GM19455 (cell line): ENCODE results near the gene NKPD1.
A peak's percentile ranks its signal among the peaks of the same experiment; 100 is the strongest.

ENCODE experiments used
- ATAC-seq: cut with Tn5 transposase; IDR thresholded peaks from one replicate; pipeline ENCODE4 v1.9.1; 2021; ENCODE audit not compliant: unreplicated experiment

Gene NKPD1, protein sequence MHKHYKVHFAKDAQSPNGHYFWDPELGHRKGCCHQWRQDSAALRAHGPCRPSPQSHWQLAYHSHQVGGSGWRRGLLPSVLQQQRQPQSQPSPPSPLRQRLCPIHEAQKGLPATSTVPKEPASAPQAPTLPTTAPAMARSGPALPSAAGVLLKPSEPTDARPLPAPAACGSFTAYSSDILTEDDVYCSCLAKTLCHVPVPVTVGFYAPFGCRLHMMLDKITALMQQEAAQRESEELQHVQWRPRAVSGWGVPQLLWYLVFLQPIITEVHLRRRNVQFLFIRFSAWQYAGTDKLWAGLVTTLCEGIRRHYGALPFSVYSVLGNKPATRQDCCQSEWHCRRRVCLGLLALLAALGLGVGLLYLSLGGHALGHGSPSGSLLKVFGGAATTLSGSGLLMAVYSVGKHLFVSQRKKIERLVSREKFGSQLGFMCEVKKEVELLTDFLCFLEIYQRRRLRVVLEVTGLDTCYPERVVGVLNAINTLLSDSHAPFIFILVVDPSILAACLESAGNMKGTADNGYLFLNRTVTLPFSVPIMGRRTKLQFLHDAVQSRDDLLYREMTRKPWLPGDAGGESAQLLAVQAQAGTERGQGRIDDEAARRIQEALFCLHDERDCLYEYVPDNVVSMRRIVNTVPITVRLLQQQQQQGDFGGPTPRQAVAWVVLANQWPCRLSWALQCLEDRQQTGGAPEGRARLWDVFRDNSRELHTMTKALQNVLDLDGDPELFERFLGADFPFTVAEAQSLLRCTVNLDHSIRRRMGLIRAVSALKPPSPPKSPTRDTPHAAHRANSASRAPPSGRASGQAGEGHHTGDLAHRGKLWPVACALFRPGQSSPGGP

DNA sequence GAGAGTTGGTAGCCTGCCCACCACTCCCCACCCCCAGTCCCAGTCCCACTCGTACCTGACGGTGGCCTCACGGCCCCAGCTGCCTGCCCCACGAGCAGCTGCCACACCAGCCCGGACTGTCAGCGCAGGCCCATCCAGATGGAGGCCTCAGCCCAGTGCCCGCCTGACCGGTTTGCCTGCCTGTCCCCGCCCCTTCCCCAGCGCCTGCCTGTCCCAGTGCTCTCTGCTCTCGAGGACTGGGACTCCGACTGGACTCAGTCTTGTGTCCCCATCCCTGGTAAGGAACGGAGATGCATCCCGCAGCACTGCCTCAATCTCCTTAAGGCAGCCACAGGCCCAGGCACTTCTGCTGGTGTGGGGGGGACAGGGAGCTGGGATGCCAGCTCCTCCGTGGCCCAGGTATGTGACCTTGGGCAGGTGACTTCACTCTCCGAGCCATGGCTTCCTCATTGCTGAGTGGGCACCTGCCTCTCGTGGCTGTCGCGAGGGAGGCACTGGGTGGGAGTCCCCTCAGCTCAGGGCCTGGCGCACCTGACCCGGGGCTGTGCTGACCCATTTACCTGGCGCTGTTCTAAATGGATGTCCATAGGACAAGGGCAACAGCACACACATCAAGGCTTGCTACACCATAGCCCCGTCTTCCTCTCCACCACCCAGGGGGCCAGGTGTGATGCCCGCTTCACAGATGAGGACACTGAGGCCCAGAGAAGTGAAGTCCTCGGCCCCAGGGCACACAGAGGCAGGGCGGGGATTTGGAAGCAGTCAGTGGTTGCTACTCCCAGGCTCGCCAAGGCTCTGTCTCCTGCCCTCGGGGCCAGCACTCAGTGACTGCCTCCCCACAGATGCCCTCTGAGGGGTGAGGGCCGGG, at the start of gene NKPD1:
Gene NKPD1, minus strand, starts transcription at position 113 of the 868 bp plus-strand sequence. CDS start 832 bp downstream, outside the sequence.
- no peak for ATAC-seq

DNA sequence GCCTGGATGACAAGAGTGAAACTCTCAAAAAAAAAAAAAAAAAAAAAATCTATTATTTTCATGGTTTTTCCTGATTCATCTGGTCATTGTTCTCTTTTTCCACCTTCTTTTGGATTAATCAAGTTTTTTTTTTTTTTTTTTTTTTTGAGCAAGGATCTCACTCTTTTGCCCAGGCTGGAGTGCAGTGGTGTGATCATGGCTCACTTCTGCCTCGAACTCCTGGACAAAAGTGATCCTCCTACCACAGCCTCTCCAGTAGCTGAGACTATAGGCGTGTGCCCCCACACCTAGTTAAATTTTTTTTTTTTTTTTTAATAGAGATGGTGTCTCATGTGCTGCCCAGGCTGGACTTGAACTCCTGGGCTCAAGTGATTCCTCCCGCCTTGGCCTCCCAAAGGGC, 45.5 kb upstream of the NKPD1 start:
- no peak for ATAC-seq

DNA sequence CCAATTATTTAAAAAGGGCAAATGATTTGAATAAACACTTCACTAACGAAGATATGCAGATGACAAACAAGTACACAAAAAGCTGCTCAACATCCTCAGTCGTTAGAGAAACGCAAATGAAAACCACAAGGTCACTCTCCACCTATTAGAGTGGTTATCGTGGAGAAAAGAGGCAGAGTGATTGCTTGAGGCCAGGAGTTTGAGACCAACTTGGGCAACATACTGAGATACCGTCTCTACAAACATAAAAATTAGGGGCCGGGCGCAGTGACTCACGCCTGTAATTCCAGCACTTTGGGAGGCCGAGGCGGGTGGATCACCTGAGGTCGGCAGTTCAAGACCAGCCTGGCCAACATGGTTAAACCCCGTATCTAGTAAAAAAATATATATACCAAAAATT, 45.0 kb upstream of the NKPD1 start:
- no peak for ATAC-seq

DNA sequence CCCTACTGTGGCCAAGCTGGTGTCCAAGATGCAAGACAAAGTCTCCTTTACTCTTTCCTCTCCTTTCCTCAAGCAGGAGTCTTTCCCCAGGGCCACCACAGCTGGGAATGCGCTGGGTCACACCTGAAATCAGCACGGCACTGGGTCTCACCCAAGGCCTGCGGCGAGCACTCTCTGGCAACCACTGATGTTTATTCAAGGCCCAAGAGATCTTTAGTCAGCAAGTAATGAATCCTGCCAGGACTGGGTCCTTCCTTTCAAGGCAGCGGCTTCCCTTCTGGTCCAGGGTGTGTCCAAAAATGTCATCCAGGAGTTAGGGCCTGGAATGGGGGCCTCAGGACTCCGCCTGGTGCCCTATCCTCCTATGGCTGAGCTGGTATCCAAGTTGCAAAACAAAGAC, 41.9 kb upstream of the NKPD1 start:
- ATAC-seq: no peak

GRCh38 chr19:45200568-45200967, 39.8 kb upstream of the NKPD1 start:
- no peak for ATAC-seq

- no peak for ATAC-seq
Observed at GRCh38 chr19:45195764-45196163, 35.0 kb upstream of the NKPD1 start.

GRCh38 chr19:45191375-45191774, 30.6 kb upstream of the NKPD1 start:
- no peak for ATAC-seq

- ATAC-seq: no peak
Observed at GRCh38 chr19:45189971-45190370, 29.2 kb upstream of the NKPD1 start.

- ATAC-seq: no peak
Observed at GRCh38 chr19:45187421-45188100, 26.8 kb upstream of the NKPD1 start.

DNA sequence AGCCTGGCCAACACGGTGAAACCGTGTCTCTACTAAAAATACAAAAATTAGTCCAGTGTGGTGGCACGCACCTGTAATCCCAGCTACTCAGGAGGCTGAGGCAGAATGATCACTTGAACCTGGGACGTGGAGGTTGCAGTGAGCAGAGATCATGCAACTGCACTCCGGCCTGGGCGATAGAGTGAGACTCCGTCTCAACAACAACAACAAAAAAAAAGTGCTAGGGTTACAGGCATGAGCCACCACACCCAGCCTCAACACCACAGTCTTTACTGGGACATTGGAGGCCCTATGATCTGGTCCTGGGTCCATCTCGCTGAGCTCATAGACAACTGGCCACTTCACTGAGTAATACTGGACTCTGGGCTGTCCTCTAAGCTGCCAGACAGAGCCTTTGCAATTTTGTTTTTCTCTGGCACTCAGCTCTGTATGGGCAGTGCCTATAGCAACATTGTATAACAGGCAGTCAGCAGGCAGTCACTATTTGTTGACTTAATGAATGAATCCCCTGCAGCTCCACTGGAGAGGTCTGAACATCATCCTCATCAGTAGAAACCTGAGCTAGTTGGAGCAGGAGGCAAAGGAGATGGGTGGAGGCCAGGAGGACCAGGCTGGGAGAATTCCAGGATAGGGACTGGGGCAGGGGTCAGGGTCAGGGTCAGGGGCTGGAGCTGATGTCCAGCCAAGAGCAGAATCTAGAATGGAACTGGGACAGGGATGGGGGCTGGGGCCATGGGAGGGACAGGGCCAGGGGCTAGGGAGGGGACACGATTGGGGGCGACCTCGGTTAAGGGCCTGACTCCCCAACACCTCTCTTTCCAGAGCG, 25.9 kb upstream of the NKPD1 start:
- ATAC-seq: no peak

DNA sequence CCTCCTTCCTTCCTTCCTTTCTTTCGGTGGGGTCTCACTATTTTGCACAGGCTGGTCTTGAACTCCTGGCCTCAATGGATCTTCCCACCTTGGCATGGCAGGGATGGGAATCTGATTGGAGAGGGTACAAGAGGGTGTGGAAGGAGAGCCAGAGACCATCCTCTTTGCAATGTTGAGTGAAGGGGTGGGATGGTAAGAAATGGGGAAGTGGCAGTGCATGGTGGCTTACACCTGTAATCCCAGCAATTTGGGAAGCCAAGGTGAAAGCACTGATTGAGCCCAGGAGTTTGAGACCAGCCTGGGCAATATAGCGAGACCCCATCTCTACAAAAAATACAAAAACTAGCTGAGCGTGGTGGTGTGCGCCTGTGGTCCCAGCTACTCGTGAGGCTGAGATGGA, 23.3 kb upstream of the NKPD1 start:
- ATAC-seq: no peak

DNA sequence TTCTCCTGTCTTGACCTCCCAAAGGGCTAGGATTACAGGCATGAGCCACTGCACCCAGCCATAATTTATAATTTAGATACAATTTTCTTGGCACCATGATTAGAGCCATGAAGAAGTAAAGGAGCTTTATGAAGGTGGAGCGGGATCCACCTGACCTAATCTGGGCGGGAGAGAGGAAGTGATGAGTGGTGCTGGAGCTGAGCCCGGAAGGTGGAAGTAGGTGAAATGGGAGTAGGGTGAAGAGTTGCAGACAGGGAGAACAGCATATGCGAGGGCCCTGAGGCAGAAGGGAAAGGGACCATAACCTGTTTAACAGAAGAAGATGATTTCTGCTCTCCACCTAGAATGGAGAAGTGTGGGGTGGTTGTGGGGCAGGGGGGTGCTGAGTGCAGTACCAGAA, 22.0 kb upstream of the NKPD1 start:
- no peak for ATAC-seq

DNA sequence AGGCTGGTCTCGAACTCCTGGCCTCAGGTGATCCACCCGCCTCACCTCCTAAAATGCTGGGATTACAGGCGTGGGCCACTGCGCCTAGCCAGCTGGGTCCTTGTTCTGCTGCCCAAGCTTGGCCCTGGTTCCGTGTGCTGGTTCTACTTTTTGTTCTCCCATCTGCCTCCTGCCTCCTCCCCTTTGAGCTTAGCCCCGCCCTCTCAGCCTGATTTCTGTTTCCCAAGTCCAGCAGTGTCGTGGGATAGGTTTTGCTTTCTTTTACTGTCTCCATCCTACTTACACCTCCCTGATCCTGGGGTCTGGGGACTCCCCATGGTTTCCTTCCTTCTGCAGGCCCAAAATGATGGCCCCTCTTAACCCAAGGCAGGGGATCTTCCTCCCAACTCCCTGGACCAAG, 20.2 kb upstream of the NKPD1 start:
- ATAC-seq: no peak

DNA sequence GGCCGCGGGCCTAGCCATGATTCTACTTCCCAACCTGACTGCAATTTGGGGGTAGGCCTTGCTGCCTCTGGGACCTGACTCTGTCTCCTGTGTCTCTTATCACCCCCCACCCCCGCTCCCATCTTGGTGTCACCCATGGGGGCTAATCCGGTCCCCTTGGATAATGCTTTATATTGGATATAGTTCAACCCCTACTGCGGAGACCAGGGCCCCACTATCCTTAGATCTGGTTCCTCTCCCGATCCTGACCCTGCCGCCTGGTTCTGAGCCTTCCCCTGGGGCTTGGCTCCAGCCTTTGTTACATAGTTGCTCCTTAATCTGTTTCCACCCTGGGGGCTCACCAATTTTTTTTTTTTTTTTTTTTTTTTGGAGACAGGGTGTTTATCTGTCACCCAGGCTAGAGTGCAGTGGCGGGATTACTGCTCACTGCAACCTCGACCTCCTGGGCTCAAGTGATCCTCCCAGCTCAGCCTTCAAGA, 19.1 kb upstream of the NKPD1 start:
- no peak for ATAC-seq

- ATAC-seq: no peak
Observed at GRCh38 chr19:45179072-45179891, 18.5 kb upstream of the NKPD1 start.

DNA sequence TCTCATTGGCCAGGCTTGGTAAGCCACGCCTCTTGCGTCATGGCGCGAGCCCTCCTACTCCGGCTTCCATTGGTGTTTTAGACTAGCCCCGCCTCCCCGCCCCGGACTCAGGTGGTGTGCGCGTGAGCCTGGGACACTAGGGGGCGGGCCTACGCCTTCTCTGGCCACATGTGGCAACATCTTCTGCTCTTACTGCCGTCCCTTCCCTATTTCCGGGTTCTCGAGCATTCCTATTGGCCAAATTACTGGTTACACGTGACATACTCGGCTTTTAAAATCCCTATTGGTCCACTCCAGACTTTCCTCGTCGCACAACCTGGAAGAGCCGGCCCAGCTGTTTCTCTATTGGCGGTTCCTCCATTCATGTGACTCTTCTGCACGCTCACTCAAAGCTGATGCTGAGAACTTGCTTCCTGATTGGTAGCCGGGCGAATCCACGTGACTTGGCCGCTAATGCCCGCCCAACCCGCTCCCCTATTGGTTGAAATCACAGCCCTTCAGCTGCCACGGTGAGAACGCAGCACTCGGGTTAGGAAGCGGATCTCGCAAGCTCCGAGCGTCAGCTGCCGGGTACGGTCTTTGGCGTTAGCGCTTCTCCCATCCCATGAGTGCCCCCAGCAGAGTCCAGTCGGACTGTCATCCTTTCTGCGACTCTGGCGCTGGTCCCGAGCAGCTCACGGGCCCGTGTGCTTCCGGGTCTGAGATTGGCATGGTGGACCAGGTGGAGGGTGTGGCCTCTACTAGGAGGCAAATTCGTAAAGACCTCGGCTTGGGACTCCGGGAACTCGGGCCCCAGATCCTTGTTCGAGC, 17.7 kb upstream of the NKPD1 start, which contains the start of gene BLOC1S3:
Gene BLOC1S3, plus strand, starts transcription at position 523 of the 810 bp plus-strand sequence. CDS start 513 bp downstream, outside the sequence.
- peak; percentile 81 for ATAC-seq

GRCh38 chr19:45177817-45178261, 17.1 kb upstream of the NKPD1 start, which contains the start of gene TRAPPC6A:
TRAPPC6A (minus strand) TSS chr19:45178237; CDS start chr19:45178218, 19 bp downstream.
- ATAC-seq: peak; percentile 7
